ENCODE measurements around the gene NECAB2.

The NECAB2 gene

DNA sequence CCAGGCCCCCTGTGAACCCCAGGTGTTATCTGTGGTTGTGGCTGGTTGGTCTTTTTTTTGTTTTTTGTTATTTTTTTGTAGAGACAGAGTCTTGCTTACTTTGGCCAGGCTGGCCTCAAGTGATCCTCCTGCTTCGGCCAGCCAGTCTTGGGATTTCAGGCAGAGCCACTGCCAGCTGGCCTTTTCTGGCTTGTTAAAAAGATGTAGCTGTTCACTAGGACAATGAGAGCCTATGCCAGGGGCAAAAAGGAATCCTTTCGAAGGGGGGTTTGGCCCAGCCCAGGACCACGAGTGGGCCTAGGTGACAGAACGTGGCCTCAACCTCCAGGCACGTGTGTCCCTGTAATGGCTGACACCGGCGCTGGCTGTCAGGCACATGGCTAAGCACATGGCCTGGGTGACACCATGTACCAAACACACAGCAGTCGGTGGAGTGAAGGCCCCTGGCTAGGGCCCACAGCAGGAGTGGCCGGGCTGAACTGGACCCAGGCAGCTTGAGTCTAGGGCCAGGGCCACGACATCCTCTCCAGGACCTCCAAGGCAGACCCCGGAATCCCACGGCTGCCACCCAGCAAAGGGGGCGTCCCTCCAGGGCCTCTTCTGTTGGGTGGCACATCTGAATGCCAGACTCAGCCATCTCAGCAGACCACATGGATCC lies 81.5 kb downstream of the NECAB2 start:
- Histone ChIP-seq H2AFZ (no peak overlapping the region), H3K4me2 (ENCODE audit: low read length) (no peak overlapping the region), H3K27me3 (ENCODE audit: control insufficient read depth, insufficient read depth, low read length) (no peaks in the 10 kb centered on the region), H3K79me2 (no peaks in the 10 kb centered on the region), H3K27ac (peak overlapping the region; percentile 76), H3K9ac (no peak overlapping the region), H3K4me1 (peaks cover 17% of the 10 kb centered on the region), H3K36me3 (ENCODE audit: control insufficient read depth, insufficient read depth, low read length) (no peaks in the 10 kb centered on the region), H3K4me3 (ENCODE audit: low read depth, low read length) (no peak overlapping the region), H3K9me3 (ENCODE audit: control insufficient read depth, low read length) (no peaks in the 10 kb centered on the region)
- TF ChIP-seq, protein P1, sequence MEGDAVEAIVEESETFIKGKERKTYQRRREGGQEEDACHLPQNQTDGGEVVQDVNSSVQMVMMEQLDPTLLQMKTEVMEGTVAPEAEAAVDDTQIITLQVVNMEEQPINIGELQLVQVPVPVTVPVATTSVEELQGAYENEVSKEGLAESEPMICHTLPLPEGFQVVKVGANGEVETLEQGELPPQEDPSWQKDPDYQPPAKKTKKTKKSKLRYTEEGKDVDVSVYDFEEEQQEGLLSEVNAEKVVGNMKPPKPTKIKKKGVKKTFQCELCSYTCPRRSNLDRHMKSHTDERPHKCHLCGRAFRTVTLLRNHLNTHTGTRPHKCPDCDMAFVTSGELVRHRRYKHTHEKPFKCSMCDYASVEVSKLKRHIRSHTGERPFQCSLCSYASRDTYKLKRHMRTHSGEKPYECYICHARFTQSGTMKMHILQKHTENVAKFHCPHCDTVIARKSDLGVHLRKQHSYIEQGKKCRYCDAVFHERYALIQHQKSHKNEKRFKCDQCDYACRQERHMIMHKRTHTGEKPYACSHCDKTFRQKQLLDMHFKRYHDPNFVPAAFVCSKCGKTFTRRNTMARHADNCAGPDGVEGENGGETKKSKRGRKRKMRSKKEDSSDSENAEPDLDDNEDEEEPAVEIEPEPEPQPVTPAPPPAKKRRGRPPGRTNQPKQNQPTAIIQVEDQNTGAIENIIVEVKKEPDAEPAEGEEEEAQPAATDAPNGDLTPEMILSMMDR (IDR thresholded peaks at IDR 0.05), result no peak

DNA sequence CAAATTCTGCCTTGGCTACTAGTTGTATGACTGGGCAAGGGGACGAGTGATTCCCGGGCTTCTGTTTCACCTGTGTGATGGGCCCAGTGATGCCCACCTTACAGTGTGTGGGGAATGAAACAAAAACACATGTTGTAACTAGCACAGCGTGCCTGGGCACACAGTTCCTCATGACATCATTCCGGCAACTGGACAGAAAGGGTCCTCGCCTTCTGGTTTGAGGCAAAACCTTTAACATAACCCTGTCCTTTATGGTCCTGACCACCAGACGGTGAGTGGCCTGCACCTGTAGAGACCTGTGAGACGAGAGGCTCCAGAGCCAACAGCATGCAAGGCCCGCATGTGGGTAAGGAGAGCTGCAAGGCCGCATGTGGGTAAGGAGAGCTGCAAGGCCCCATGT lies 82.3 kb downstream of the NECAB2 start:
- Histone ChIP-seq H3K4me3 (ENCODE audit: low read depth, low read length) (no peak overlapping the region), H3K9ac (no peak overlapping the region), H3K79me2 (peaks cover 3% of the 10 kb centered on the region), H3K27me3 (ENCODE audit: control insufficient read depth, insufficient read depth, low read length) (no peaks in the 10 kb centered on the region), H3K27ac (peak overlapping the region; percentile 76), H3K4me1 (peaks cover 17% of the 10 kb centered on the region), H3K9me3 (ENCODE audit: control insufficient read depth, low read length) (no peaks in the 10 kb centered on the region), H2AFZ (no peak overlapping the region), H3K36me3 (ENCODE audit: control insufficient read depth, insufficient read depth, low read length) (no peaks in the 10 kb centered on the region), H3K4me2 (ENCODE audit: low read length) (no peak overlapping the region)
- TF ChIP-seq, protein P1 (IDR thresholded peaks at IDR 0.05), result no peak

DNA sequence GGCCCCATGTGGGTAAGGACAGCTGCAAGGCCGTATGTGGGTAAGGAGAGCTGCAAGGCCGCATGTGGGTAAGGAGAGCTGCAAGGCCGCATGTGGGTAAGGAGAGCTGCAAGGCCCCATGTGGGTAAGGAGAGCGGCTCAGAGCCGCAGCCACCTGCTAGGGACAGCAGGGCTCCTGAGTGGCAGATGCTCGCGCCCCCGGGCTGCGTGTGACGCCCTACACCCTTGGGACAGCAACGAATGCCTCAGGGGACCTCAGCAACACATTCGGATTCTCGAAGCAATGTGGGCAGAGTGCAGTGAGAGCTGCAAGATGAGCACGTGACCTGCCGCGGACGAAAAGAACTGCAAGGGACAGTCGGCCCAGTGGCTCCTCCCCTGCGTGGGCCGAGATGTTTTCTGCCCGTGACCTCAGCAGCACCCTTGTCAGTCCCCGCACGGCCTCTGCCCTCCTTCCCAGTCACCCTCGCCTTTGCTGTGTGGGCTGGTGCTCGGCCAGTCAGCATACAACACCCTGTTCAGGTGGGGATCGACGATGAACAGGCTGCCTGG lies 84.1 kb downstream of the NECAB2 start:
- Histone ChIP-seq H3K4me2 (ENCODE audit: low read length) (no peak overlapping the region), H2AFZ (no peak overlapping the region), H3K27ac (peak overlapping the region; percentile 16), H3K9me3 (ENCODE audit: control insufficient read depth, low read length) (no peaks in the 10 kb centered on the region), H3K27me3 (ENCODE audit: control insufficient read depth, insufficient read depth, low read length) (no peaks in the 10 kb centered on the region), H3K9ac (no peak overlapping the region), H3K79me2 (peaks cover 4% of the 10 kb centered on the region), H3K4me3 (ENCODE audit: low read depth, low read length) (no peak overlapping the region), H3K4me1 (peaks cover 17% of the 10 kb centered on the region), H3K36me3 (ENCODE audit: control insufficient read depth, insufficient read depth, low read length) (no peaks in the 10 kb centered on the region)
- TF ChIP-seq, protein P1 (IDR thresholded peaks at IDR 0.05), result no peak

Measured in parathyroid adenoma (tissue), 2 donors.